HG03135 (cell line): Measurements from ENCODE around the gene CALHM3.
"Not testable (repeated sequence)": the region's sequence is repeated elsewhere in the genome, so short reads cannot be mapped to it uniquely, and the experiment has no call there.

Experiments
- ATAC-seq: cut with Tn5 transposase; IDR thresholded peaks from one replicate; pipeline ENCODE4 v1.9.1; 2021; ENCODE audit warnings: mild to moderate bottlenecking, moderate library complexity; ENCODE audit not compliant: unreplicated experiment

Gene CALHM3, protein sequence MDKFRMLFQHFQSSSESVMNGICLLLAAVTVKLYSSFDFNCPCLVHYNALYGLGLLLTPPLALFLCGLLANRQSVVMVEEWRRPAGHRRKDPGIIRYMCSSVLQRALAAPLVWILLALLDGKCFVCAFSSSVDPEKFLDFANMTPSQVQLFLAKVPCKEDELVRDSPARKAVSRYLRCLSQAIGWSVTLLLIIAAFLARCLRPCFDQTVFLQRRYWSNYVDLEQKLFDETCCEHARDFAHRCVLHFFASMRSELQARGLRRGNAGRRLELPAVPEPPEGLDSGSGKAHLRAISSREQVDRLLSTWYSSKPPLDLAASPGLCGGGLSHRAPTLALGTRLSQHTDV

DNA sequence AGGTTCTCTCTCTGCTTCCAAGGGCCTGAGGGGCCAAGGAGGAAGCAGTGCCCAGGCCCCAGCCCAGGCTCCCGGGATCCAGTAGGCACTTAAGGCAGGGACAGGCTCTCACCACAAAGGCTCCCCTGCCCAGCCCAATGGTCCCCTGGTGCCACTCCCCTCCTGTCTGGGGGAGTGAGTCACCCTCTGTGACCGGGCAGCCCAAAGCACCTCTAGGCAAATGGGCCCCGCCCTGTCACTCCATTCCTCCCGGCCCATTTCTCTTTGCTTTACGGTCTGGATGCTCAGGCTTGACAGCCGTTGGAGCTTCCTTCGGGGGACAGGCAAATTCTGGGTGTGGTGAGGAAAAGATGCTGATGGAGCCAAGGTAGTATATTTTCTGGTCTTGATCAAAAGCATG, at the start of gene CALHM3:
Gene CALHM3, minus strand, starts transcription at position 106 of the 400 bp plus-strand sequence. CDS start 208 bp downstream, outside the sequence.
- ATAC-seq = no peak

DNA sequence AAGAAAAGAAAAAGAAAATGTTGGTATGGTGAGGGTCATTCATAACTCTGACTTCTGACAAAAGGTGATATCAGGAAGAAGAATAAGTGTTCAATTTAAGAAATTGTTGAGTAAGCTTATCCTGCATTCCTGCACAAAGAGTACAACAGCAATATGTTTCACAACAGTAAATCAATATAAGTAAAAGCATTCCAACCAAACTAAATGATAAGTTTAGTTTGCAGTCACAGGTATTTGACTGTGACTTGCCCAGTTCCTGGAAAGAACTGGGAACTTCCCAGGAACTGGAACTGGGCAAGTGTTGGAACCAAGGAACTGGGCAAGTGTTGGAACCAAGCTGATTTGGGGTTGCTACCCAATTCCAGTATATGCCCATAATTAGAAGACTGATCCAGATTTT, 49.5 kb upstream of the CALHM3 start:
- no peak for ATAC-seq

DNA sequence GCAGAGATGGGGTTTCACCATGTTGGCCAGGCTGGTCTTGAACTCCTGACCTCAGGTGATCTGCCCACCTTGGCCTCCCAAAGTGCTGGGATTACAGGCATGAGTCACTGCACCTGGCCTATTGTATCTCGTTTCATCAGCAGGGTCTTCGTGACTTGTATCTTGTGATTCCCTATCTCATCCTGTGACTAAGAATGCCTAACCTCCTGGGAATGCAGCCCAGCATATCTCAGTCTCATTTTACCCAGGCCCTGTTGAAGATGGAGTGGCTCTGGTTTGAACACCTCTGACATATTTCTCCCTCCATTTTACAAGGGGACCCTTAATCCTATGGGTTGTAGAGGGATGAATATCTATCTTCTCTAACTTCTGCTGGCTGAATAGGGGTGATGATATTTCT, 48.4 kb upstream of the CALHM3 start:
- not testable (repeated sequence) for ATAC-seq

DNA sequence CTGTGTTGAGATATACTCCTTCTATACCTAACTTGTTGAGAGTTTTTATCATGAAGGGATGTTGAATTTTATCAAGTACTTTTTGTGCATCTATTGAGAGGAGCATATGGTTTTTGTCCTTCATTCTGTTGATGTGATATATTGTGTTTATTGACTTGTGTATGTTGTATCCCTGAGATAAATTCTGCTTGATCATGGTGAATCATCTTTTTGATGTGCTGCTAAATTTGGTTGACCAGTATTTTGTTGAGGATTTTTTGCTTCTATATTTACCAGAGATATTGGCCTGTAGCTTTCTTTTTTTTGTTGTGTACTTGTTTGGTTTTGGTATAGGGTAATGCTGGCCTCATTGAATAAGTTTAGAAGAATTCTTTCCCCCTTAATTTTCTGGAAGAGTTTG, 46.9 kb upstream of the CALHM3 start:
- no peak for ATAC-seq

DNA sequence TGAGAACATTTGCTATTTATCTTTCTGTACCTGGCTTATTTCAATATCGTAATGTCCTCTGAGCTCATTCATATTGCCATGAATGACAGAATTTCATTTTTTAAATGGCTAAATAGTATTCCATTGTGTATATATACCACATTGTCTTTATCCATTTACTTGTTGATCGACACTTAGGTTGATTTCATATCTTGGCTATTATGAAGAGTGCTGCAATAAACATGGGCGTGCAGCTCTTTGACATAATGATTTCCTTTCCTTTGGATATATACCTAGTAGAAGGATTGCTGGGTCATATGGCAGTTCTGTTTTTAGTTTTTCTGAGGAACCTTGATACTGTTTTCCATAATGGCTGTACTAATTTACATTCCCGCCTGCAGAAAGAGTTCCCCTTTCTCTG, 44.6 kb upstream of the CALHM3 start:
- no peak for ATAC-seq

DNA sequence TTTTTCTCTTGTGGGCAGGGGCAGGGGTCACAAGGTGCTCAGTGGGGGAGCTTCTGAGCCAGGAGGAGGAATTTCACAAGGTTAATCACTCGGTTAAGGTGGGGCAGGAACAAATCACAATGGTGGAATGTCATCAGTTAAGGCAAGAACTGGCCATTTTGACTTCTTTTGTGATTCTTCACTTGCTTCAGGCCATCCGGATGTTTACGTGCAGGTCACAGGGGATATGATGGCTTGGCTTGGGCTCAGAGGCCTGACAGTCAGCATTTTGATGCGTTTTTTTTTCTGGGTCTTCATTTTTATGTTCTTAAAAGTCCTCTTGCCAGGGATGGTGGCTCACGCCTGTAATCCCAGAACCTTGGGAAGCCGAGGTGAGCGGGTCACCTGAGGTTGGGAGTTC, 43.0 kb upstream of the CALHM3 start:
- ATAC-seq = not testable (repeated sequence)

DNA sequence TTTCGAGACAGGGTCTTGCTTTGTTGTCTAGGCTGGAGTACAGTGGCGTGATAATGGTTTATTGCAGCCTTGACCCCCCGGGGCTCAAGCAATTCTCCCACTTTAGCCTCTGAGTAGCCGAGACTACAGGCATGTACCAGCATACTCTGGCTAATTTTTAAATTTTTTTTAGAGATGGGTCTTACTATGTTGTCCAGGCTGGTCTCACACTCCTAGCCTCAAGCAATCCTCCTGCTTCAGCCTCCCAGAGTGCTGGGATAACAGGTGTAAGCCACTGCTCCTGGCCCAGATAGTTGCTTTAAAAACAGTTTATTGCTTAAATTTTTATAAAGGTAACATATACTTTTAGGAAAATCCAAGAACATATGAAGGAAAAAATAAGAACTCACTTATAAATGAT, 40.8 kb upstream of the CALHM3 start:
- ATAC-seq = no peak

DNA sequence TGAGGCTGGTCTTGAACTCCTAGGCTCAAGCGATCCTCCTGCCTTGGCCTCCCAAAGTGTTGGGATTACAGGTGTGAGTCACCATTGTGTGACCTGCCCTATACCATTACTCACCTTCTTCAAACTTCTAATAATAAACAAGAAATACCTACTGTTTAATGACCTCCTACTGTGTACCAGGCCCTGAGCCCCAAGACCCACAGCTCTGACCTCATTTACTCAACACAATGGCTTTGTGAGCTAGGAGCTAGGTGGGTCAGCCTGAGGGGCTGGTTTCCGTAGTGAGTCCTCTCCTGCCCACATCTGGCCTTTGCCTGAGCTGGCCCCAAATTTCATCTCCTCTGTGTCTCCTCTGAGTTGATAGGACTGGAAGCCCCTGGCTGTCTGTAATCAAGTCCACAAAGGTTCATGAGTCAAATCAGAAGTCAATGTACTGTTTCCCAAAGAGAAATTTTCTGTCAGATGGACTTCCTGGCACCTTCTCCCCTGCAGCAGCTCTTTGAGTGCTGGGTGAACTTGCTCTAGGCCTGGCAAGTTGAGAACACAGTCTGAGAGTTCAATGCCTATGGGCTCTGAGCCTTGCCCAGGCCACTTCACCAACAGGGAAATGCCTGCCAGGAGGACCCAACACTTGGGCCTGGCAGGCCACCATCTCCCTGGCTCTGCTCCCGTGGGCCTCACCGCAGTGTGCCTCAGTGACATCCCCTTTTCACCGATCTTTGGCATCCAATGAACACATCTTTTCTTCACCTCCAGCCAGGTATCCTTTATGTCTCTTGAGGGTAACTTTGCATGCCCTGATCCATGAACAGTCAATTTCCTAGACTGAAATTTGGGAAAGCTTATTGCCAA, 38.4 kb upstream of the CALHM3 start:
- ATAC-seq = no peak

DNA sequence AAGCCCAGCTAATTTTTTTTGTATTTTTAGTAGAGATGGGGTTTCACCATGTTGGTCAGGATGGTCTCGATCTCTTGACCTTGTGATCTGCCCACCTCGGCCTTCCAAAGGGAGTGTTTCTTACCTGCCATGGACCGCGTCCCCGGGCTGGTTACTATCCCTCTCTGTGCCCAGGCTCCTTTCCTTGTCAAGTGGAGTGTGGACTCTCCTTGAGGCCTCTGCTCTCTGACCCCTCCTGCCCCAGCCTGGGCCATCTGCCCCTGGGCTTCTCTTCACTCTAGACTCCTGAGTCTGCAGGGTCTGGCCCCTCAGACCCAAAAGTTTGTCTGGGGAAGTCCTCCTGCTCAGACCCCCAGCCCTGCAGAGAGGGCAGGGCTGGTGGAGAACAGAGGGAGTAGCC, 35.2 kb upstream of the CALHM3 start:
- ATAC-seq = no peak

DNA sequence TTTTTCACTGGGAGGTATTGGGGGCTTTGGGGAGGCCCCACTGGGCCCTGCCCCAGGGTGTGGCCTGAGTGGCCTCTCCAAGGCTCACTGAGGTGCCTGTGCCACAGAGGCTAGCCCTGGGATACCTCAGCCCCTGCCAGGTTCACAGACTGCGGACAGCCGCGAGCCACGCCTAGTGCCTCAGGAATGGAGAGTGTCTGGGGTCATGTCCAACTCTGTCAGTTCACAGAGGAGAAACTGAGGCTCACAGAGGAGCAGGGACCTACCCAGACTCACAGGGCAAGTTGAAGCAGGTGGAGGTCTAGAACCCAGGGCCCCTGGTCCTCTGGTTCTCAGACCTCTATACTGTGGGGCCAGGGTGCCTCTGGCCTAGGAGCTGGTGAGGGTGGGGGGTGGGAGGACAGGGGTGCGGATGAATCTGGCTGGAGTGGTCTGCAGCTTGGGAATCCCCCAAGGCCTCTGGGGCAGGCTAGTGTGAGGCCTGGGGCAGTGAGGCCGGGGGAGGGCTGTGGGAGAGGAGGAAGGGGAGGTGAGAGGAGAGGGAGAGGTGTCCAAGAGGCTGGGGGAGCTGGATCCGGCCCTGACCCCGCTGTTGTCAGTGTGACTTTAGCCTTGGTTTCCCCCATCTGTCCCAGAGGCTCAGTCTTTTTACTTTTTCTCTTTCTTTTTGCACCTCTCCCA, 34.5 kb upstream of the CALHM3 start:
- no peak for ATAC-seq

DNA sequence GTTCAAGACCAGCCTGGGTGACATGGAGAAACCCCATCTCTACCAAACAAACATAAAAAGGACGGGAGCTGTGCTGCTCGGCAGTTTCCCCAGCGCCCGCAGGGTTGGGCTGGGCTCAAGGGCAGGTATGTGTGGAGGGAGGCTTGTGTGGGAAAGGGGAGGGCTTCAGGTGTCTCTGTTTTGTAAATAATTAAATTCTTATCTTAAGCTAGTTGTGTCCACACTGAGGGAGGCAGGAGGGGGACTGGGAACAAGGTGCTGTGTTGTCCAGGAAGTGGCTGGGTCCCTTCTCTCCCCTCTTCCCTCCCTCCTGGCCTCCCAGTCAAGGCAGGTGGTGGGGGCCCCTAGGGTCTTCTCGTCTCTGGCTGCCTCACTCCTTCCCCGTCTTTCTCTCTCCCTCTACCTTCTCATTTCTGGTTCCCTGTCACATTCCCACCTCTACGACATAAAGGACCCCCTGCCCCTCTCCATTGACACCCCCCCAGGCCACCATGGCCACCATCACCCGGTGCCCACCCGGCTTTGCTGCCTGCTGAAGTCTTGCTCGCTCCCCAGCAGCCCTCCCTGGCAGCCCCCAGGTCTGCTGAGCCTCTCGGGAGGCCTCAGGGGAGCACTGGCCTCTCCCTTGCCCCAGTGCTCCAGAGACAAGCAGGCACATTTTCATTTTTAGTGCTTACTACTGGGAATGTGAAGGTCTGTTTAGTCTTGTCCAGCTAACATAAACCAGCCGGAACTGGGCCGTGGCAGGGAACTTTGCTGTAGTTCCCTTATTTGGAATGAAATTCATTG, 33.7 kb upstream of the CALHM3 start:
- no peak for ATAC-seq

DNA sequence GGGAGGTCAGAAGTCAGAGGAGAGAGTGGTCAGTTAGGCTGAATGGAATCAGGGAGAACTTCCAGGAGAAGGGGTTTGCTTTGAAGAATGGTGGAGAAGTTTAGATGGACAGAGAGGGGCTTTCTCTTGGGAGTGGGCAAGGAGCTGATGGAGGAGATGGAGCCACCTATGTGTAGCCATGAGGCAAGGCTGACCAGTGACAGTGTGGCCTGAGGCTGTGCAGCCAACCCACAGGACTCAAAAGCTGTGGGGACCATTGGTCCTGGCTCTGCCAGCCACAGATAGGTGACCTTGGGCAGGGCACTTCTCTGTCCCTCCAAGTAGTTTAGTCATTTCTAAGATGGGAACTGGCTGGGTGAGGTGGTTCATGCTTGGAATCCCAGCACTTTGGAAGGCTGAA, 33.1 kb upstream of the CALHM3 start:
- ATAC-seq = no peak

DNA sequence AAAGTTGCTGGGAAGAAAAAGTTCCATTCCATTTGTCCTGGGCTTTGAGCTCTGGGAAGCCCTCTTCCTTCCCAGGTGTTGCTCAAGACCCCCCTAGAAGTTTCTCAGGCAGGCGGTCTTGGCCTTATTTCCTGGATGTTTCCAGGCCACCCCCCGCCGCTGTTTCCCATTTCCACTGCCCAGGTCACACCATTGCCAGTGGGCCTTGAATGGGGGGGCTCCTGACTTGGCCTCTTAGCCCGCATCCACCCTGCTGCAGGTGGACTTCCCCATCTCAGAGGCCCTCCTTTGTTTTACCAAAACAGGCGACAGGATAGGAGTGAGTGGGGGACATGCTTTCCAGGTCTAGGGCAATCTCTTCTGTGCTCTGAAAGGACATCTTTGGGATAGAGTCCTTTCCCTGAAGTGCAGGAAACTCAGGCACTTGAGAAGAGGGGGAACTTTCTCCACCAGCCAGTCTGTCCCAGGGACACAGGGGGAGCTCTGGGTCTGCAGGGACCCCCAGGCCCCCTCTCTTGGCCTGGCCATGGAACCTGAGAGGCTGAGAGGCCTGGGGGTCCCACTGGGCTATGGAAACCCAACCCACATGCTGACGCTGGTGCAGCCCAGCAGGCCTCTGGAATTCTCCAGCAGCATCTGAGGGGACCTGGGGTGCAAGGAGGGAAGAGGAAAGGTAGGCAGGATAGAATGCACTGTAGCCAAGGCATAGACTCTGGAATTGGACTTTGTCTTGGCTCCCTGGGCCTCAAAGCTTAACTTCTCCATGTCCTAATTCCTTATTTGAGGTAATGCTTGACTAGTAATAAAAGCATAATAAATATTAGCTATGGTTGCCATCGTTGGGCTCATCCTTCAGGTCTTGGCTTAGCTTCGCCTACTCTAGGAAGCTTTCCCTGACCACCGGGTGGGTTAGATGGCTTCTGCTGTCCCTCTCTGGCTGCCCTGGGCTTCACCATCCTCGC, 32.0 kb upstream of the CALHM3 start:
- no peak for ATAC-seq

DNA sequence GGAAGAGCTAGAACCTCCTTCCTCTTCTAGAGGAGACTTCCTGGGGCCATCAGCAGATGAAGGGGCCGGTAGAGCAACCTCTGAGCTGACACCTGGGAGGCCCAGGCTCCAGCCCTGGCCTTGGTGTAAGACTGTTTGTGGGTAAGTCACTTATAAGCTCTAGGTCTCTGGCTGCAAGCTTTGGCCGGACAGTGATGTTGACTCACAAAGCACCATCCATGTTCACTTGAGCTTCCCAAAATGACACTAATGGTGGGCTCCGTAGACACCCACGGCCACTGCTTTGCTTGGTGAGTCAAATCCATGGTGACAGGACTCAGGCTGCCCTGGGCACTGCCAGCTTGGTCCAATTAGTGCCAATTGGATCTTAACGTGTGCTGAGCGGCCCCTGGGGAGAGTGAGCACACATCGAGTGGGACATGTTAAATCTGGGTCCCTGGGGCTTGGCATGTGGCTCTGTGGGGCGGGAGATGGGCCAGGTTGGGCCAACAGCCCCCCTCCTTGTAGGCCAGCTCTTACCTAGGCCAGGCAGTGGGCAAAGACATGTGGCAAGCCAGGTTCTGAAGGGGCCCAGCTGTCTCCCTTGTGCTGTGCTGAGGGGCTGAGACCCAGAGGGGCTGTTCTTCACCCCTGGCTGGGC, 31.1 kb upstream of the CALHM3 start:
- no peak for ATAC-seq

DNA sequence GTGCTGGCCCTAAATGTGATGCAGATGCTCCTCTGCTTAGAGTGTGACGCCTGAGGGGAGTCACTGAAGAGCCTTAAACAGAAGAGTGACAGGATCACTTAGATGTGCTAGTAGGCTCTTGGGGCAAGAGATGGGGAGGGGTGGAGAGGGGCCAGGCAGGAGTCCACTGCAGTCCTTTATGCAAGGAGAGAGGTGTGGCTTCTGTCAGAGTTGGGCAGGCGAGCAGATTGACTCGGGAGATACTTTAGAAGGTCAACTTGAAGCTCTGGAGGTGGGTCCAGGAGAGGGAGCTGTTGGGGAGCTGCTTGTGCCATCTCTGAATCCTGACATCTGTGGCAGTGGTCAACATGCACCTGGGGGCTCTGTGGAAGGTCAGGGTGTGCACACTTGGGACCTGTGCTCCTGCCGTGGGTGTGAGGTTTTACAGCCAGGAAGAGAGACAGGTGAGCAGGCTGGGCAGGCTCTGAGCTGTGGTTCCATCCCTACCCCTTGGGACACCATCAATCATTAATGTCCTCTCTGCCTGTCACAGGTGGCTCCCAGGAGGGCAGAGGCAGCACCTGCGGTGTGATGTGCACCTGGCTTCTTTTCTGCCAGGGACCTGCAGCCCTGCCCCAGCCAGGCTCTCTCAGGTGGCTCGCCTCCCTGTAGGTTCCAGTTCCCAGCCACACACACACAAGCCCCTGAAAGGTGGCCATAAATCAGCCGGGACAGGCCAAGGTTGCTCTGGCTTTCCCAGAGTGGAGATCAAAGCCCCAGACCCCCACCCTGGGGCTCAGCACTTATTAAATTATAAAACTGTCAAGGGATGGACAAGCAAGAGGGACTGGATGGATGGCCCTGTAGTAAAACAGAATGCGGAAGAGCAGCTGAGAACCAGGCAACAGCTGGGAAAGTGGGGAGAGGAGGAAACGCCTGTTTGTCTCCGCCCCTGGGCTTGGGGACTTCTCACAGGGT, 28.5 kb upstream of the CALHM3 start:
- ATAC-seq = no peak

DNA sequence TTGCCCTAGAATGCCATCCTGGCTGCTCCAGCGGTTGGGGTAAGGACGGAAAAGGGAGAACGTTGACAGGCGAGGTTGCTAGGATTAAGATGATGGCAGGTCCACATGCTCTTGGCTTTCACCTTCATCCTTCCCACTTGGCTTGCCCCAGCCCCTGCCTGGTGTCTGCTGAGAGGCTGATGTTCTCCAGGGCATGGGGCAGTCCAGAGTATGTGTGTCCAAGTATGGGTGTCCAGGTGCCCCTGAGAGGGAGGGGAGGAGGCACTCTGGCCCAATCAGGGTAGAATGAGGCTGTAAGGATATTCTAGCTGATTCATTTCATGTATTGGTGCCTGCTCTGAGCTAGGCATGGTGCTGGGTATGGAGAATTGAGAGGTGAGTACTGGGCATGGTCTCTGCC, 27.0 kb upstream of the CALHM3 start:
- no peak for ATAC-seq

DNA sequence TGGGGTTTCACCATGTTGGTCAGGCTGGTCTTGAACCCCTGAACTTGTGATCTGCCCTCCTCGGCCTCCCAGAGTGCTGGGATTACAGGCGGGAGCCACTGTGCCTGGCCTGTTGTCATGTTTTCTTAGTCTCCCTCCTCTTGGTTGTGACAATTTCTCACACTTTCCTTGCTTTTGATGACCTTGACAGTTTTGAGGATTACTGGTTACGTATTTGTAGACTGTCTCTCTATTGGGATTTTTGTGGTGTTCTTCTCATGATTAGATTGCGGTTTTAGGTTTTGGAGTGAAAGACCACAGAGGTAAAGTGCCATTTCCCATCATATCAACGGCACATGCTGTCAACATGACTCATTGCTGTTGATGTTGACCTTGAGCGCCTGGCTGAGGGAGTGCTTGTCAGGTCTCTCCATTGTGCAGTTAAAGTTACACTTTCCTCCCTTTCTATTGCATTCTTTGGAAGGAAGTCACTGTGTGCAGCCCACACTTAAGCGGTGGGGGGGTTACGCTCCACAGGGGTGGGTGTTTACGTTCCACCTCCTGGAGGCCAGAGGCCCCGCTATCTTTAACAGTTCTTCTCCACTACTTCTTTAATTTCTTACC, 25.2 kb upstream of the CALHM3 start:
- ATAC-seq = no peak

DNA sequence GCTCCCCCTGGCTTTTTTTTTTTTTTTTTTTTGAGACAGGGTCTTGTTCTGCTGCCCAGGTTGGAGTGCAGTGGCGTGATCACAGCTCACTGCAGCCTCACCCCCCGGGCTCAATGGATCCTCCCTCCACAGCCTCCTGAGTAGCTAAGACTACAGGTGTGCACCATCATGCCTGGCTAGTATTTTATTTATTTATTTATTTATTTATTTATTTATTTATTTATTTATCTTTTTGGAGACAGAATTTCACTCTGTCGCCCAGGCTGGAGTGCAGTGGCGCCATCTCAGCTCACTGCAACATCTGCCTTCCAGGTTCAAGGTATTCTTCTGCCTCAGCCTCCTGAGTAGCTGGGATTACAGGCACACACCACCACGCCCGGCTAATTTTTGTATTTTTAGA, 24.7 kb upstream of the CALHM3 start:
- not testable (repeated sequence) for ATAC-seq
